ENCODE measurements around the gene DGKZ.

The DGKZ gene

DNA sequence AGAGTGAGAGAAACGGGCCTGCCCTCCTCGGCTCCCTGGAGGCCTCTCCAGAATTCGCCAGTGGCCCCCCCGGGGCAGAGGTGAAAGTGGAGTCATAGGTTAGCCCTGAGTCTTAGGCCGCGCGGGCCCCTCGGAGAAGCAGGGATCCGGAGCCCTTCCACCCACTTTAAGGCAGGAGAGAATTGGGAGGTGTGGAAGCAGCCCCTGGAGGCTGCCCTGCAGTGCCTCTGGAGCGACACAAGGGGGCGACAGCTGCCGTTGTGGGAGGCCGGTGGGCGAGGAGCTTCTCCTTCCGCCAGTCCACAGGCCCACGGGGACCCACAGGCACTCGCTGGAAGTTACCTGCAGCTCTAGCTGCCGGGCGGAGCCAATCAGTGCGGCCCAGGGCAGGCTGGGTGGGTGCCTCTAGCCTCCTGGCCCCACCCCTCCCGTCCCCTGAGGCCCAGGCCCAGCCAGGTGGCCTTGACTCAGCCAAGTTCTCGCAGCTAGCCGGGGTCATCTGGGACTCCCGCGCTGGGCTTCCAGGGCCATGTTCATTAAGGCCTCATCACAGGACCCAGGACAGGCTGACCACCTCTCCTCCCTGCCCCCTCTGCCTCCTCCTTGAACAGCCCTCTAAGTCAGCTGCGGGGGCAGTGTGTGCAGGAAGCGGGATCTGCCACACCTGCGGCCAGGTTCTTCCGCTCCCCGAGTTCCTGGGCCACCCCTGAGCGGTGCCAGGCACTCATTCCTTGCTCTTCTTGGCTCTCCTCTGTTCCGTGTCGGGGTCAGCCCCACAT, 5.0 kb downstream of the DGKZ start:
- Histone ChIP-seq H2BK120ac (ENCODE audit: low read depth, low read length) (no peak overlapping the region), H2BK15ac (ENCODE audit: low read length) (peak overlapping the region; percentile 96), H3K23ac (ENCODE audit: low read depth, low read length, poor library complexity) (peak overlapping the region; percentile 90), H3K27me3 (ENCODE audit: control insufficient read depth in 3 of 3, insufficient read depth in 3 of 3, low read depth in 1 of 3, low read length in 3 of 3) (no peaks in the 10 kb centered on the region), H3K79me1 (ENCODE audit: low read depth, low read length) (peaks cover 17% of the 10 kb centered on the region), H3K4me3 (ENCODE audit: low read length in 2 of 2) (no peak overlapping the region), H3K14ac (ENCODE audit: low read length) (no peak overlapping the region), H2AFZ (ENCODE audit: low read length) (no peak overlapping the region), H3K9me3 (replicated peaks in 1 of 2; ENCODE audit: control insufficient read depth in 2 of 2, insufficient read depth in 1 of 2, low read depth in 1 of 2, low read length in 2 of 2) (no peaks in the 10 kb centered on the region), H3K18ac (ENCODE audit: low read length) (peak overlapping the region; percentile 89), H3K36me3 (replicated peaks in 1 of 2; ENCODE audit: control insufficient read depth in 2 of 2, insufficient read depth in 2 of 2, low read length in 2 of 2) (peaks cover 0 to 13% of the 10 kb centered on the region in 2 donors), H3K4me2 (ENCODE audit: insufficient read depth, low read length, poor library complexity, severe bottlenecking) (no peak overlapping the region), H3K9ac (ENCODE audit: low read depth, low read length, poor library complexity) (peak overlapping the region; percentile 12), H3K27ac (replicated peaks; ENCODE audit: low read length) (no peak overlapping the region), H4K8ac (ENCODE audit: low read depth, low read length) (no peak overlapping the region), H2BK12ac (ENCODE audit: low read length) (peak overlapping the region; percentile 84), H4K91ac (ENCODE audit: low read depth, low read length, poor library complexity) (peak overlapping the region; percentile 59), H2AK5ac (ENCODE audit: low read depth, low read length) (peak overlapping the region; percentile 93), H3K4me1 (ENCODE audit: control insufficient read depth in 2 of 2, insufficient read depth in 1 of 2, low read depth in 1 of 2, low read length in 2 of 2) (peaks cover 9 to 27% of the 10 kb centered on the region in 2 donors), H3K4ac (ENCODE audit: low read length) (no peak overlapping the region), H2BK5ac (ENCODE audit: low read length) (peak overlapping the region; percentile 48)
- no peak for DNase-seq (ENCODE audit: low spot score)
- no CpG with 5 or more reads among the region's 33 CpGs for WGBS, 2 donors (ENCODE audit: extremely low coverage in 2 of 2, insufficient read length in 2 of 2, insufficient replicate concordance in 1 of 2)

DNA sequence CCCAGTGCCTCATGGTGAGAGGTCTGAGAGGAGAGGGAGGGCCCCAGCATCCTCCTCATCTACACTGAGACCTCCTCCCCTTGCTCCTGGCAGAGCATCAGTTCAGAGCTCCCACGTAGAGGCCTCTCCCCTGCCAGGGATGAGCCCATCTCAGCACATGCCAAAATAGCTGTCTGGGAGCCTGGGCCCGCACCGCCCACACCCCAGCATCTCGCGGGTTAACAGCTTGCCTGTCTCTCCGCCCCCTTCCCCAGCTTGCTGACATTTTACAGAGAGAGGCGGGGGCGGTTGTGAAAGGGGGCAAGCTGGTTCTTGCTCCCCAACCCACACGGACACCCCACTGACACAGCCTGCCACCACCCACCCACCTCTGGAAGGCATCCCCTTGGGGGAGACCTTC, 6.4 kb downstream of the DGKZ start:
- Histone ChIP-seq H2BK12ac (ENCODE audit: low read length) (no peak overlapping the region), H3K27me3 (ENCODE audit: control insufficient read depth in 3 of 3, insufficient read depth in 3 of 3, low read depth in 1 of 3, low read length in 3 of 3) (no peaks in the 10 kb centered on the region), H3K9ac (ENCODE audit: low read depth, low read length, poor library complexity) (peak overlapping the region; percentile 17), H3K36me3 (replicated peaks in 1 of 2; ENCODE audit: control insufficient read depth in 2 of 2, insufficient read depth in 2 of 2, low read length in 2 of 2) (peaks cover 0 to 13% of the 10 kb centered on the region in 2 donors), H4K8ac (ENCODE audit: low read depth, low read length) (no peak overlapping the region), H3K4me2 (ENCODE audit: insufficient read depth, low read length, poor library complexity, severe bottlenecking) (no peak overlapping the region), H3K4me3 (ENCODE audit: low read length in 2 of 2) (peak overlapping the region in 1 of 2 donors; percentile 47), H3K4ac (ENCODE audit: low read length) (no peak overlapping the region), H3K14ac (ENCODE audit: low read length) (no peak overlapping the region), H3K4me1 (ENCODE audit: control insufficient read depth in 2 of 2, insufficient read depth in 1 of 2, low read depth in 1 of 2, low read length in 2 of 2) (peaks cover under 1 to 24% of the 10 kb centered on the region in 2 donors), H2BK5ac (ENCODE audit: low read length) (peak overlapping the region; percentile 19), H3K79me1 (ENCODE audit: low read depth, low read length) (peaks cover 12% of the 10 kb centered on the region), H3K27ac (replicated peaks; ENCODE audit: low read length) (no peak overlapping the region), H2AK5ac (ENCODE audit: low read depth, low read length) (peak overlapping the region; percentile 8), H3K9me3 (replicated peaks in 1 of 2; ENCODE audit: control insufficient read depth in 2 of 2, insufficient read depth in 1 of 2, low read depth in 1 of 2, low read length in 2 of 2) (no peaks in the 10 kb centered on the region), H2BK15ac (ENCODE audit: low read length) (no peak overlapping the region), H2BK120ac (ENCODE audit: low read depth, low read length) (peak overlapping the region; percentile 42), H4K91ac (ENCODE audit: low read depth, low read length, poor library complexity) (no peak overlapping the region), H3K23ac (ENCODE audit: low read depth, low read length, poor library complexity) (peak overlapping the region; percentile 75), H3K18ac (ENCODE audit: low read length) (peak overlapping the region; percentile 80), H2AFZ (ENCODE audit: low read length) (no peak overlapping the region)
- no CpG with 5 or more reads among the region's 9 CpGs for WGBS, 2 donors (ENCODE audit: extremely low coverage in 2 of 2, insufficient read length in 2 of 2, insufficient replicate concordance in 1 of 2)
- DNase-seq (ENCODE audit: low spot score), result no peak

DNA sequence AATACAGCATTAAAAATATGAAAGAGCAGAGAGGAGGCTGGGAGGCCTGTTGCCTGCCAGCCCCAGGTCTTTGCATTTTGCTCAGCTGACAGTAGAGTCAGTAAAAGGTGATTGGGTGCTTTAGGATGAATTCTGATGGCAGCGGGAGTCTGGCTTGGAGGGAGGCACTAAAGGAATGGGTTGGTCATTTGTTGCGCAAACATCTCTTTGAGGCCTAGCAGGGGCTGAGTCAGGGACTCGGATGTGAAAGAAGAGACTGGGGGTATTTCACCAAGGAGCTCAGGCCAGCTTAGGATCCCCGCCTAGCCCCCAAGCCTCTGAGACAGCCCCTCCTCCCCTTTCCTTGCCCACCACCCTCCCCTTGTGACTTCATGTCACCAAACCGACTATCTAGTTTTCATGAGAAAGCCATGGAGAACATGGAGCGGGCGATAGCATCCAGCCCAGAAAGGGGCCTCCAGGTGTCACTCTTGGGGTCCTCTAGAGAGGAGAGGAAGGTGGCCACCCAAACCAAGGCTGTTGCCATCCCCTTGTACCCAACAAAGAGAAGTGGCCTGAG, 9.7 kb downstream of the DGKZ start:
- no peak overlapping the region for H3K14ac ChIP-seq (ENCODE audit: low read length)
- no peak overlapping the region for H3K18ac ChIP-seq (ENCODE audit: low read length)
- H2BK120ac ChIP-seq (ENCODE audit: low read depth, low read length), result no peak overlapping the region
- no peak overlapping the region for H4K8ac ChIP-seq (ENCODE audit: low read depth, low read length)
- WGBS, 2 donors (ENCODE audit: extremely low coverage in 2 of 2, insufficient read length in 2 of 2, insufficient replicate concordance in 1 of 2), result no CpG with 5 or more reads among the region's 7 CpGs
- peaks cover 0 to 8% of the 10 kb centered on the region in 2 donors for H3K36me3 ChIP-seq (replicated peaks in 1 of 2; ENCODE audit: control insufficient read depth in 2 of 2, insufficient read depth in 2 of 2, low read length in 2 of 2)
- peak overlapping the region; percentile 83 for H2BK5ac ChIP-seq (ENCODE audit: low read length)
- no peak overlapping the region for H3K4me3 ChIP-seq (ENCODE audit: low read length in 2 of 2)
- no peak for DNase-seq (ENCODE audit: low spot score)
- no peak overlapping the region for H3K27ac ChIP-seq (replicated peaks; ENCODE audit: low read length)
- H2AK5ac ChIP-seq (ENCODE audit: low read depth, low read length), result peak overlapping the region; percentile 24
- H3K4me2 ChIP-seq (ENCODE audit: insufficient read depth, low read length, poor library complexity, severe bottlenecking), result no peak overlapping the region
- no peaks in the 10 kb centered on the region for H3K27me3 ChIP-seq (ENCODE audit: control insufficient read depth in 3 of 3, insufficient read depth in 3 of 3, low read depth in 1 of 3, low read length in 3 of 3)
- H4K91ac ChIP-seq (ENCODE audit: low read depth, low read length, poor library complexity), result no peak overlapping the region
- peaks cover 14% of the 10 kb centered on the region for H3K79me1 ChIP-seq (ENCODE audit: low read depth, low read length)
- H3K9ac ChIP-seq (ENCODE audit: low read depth, low read length, poor library complexity), result no peak overlapping the region
- no peak overlapping the region for H2AFZ ChIP-seq (ENCODE audit: low read length)
- H2BK12ac ChIP-seq (ENCODE audit: low read length), result no peak overlapping the region
- H2BK15ac ChIP-seq (ENCODE audit: low read length), result no peak overlapping the region
- H3K4me1 ChIP-seq (ENCODE audit: control insufficient read depth in 2 of 2, insufficient read depth in 1 of 2, low read depth in 1 of 2, low read length in 2 of 2), result peaks cover 11 to 32% of the 10 kb centered on the region in 2 donors
- no peak overlapping the region for H3K4ac ChIP-seq (ENCODE audit: low read length)
- H3K23ac ChIP-seq (ENCODE audit: low read depth, low read length, poor library complexity), result peak overlapping the region; percentile 44
- H3K9me3 ChIP-seq (replicated peaks in 1 of 2; ENCODE audit: control insufficient read depth in 2 of 2, insufficient read depth in 1 of 2, low read depth in 1 of 2, low read length in 2 of 2), result no peaks in the 10 kb centered on the region

DNA sequence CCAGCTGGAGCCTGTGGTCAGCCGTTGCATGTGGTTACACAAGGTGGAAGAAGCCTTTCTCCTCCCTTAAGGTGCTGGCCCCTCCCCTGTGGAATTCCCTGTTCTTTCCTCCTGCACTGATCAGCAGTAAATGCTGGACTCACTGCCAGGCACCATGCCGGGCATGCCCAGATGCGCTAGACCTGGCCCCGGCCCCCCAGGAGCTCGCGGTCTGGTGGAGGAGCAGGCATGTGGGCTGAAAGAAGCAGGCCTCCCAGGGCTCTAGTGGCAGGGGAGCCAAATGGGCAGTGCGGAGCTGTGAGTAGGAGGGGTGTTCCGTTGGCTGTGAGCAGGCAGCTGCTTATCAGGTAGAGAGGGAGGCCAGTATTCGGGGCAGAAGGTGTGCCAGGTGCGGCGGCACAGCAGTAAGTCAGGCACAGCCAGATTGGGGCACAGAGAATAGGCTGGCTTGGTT, 10.2 kb downstream of the DGKZ start:
- Histone ChIP-seq H3K9me3 (replicated peaks in 1 of 2; ENCODE audit: control insufficient read depth in 2 of 2, insufficient read depth in 1 of 2, low read depth in 1 of 2, low read length in 2 of 2) (no peaks in the 10 kb centered on the region), H4K8ac (ENCODE audit: low read depth, low read length) (peak overlapping the region; percentile 6), H3K23ac (ENCODE audit: low read depth, low read length, poor library complexity) (peak overlapping the region; percentile 44), H2BK15ac (ENCODE audit: low read length) (peak overlapping the region; percentile 39), H3K9ac (ENCODE audit: low read depth, low read length, poor library complexity) (no peak overlapping the region), H3K4ac (ENCODE audit: low read length) (no peak overlapping the region), H3K36me3 (replicated peaks in 1 of 2; ENCODE audit: control insufficient read depth in 2 of 2, insufficient read depth in 2 of 2, low read length in 2 of 2) (peaks cover 0 to 8% of the 10 kb centered on the region in 2 donors), H3K18ac (ENCODE audit: low read length) (peak overlapping the region; percentile 66), H4K91ac (ENCODE audit: low read depth, low read length, poor library complexity) (no peak overlapping the region), H3K27me3 (ENCODE audit: control insufficient read depth in 3 of 3, insufficient read depth in 3 of 3, low read depth in 1 of 3, low read length in 3 of 3) (no peaks in the 10 kb centered on the region), H3K79me1 (ENCODE audit: low read depth, low read length) (peaks cover 19% of the 10 kb centered on the region), H3K27ac (replicated peaks; ENCODE audit: low read length) (no peak overlapping the region), H2AFZ (ENCODE audit: low read length) (no peak overlapping the region), H3K4me1 (ENCODE audit: control insufficient read depth in 2 of 2, insufficient read depth in 1 of 2, low read depth in 1 of 2, low read length in 2 of 2) (peaks cover 16 to 32% of the 10 kb centered on the region in 2 donors), H2BK5ac (ENCODE audit: low read length) (peak overlapping the region; percentile 83), H2BK120ac (ENCODE audit: low read depth, low read length) (no peak overlapping the region), H3K4me2 (ENCODE audit: insufficient read depth, low read length, poor library complexity, severe bottlenecking) (no peak overlapping the region), H2BK12ac (ENCODE audit: low read length) (no peak overlapping the region), H2AK5ac (ENCODE audit: low read depth, low read length) (peak overlapping the region; percentile 24), H3K14ac (ENCODE audit: low read length) (peak overlapping the region; percentile 44), H3K4me3 (ENCODE audit: low read length in 2 of 2) (no peak overlapping the region)
- WGBS, 2 donors (ENCODE audit: extremely low coverage in 2 of 2, insufficient read length in 2 of 2, insufficient replicate concordance in 1 of 2), result no CpG with 5 or more reads among the region's 11 CpGs
- DNase-seq (ENCODE audit: low spot score), result no peak

All from neuronal stem cell (in vitro differentiated cells).